IPS-20b (cell line): ENCODE results near the gene ENAH.

Experiments used
- H3K27ac ChIP-seq: one replicate; pipeline ENCODE4 v1.5.1; 2013; ENCODE audit warnings: low read length
- H3K27me3 ChIP-seq: 2 replicates; pipeline ENCODE4 v1.6.1; 2013; ENCODE audit warnings: mild to moderate bottlenecking, low read length, inconsistent platforms; ENCODE audit not compliant: insufficient read depth
- H3K36me3 ChIP-seq: 2 replicates; pipeline ENCODE4 v1.6.1; 2013; ENCODE audit warnings: low read depth, mild to moderate bottlenecking, inconsistent platforms, low read length, moderate library complexity; ENCODE audit not compliant: insufficient read depth
- H3K4me1 ChIP-seq: 2 replicates; pipeline ENCODE4 v1.6.1; 2013; ENCODE audit warnings: mild to moderate bottlenecking, control low read depth, inconsistent platforms, low read length, moderate library complexity; ENCODE audit not compliant: insufficient read depth
- H3K4me3 ChIP-seq: 2 replicates; pipeline ENCODE4 v1.5.1; 2013; ENCODE audit warnings: mild to moderate bottlenecking, low read length, inconsistent platforms
- H3K9ac ChIP-seq: 2 replicates; pipeline ENCODE4 v1.6.1; 2013; ENCODE audit warnings: low read depth, mild to moderate bottlenecking, inconsistent platforms, low read length, moderate library complexity
- H3K9me3 ChIP-seq: 2 replicates; pipeline ENCODE4 v1.6.1; 2013; ENCODE audit warnings: mild to moderate bottlenecking, low read depth, low read length, inconsistent platforms; ENCODE audit not compliant: insufficient read depth

Gene ENAH

GRCh38 chr1:225461533-225462428, 191.1 kb downstream of the ENAH start:
- H3K27me3 ChIP-seq = no peaks in the 10 kb centered on the region
- peaks cover 17% of the 10 kb centered on the region for H3K4me1 ChIP-seq
- H3K36me3 ChIP-seq = no peaks in the 10 kb centered on the region
- H3K9me3 ChIP-seq = no peaks in the 10 kb centered on the region
- H3K27ac ChIP-seq = no peak overlapping the region
- H3K9ac ChIP-seq = no peak overlapping the region
- no peak overlapping the region for H3K4me3 ChIP-seq

- no peak overlapping the region for H3K27ac ChIP-seq
Observed at GRCh38 chr1:225460737-225461532, 192.0 kb downstream of the ENAH start.

DNA sequence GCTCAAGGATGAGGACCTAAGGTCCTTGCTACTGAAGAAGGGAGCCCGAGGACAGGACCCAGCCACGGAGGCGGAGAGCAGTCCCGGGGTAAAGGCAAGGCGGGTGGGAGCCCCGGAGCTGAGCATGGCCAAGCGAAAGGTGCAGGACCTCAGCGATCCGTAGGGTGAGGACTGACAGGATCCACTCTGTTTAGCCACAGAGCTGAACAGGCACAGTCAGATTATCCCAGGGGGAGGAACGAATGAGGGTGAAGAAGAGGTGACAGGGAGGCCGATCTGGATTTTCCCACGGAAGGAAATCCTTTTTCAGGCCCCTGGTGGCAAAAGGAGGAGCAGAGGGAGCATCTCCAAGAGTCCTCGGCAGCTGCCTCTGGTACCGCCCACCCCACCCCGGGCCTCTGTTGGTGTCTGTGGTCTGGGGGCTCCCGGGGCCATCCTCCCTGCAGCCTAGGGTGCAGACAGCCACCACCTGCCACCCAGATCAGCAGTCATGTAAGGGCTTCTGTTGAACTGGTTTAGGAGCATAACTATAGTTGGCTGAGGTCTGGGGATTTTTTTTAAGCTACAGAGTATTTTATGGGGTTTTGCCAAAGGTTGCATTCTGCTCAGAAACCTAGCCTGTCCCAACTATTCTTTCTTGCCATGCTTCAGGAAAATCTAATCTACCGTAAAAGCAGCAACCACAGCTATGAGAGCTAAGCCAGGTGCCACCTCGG, 192.7 kb downstream of the ENAH start:
- Histone ChIP-seq H3K9ac (no peak overlapping the region), H3K27ac (no peak overlapping the region), H3K4me3 (no peak overlapping the region), H3K36me3 (no peaks in the 10 kb centered on the region), H3K9me3 (no peaks in the 10 kb centered on the region), H3K27me3 (no peaks in the 10 kb centered on the region), H3K4me1 (peaks cover 13% of the 10 kb centered on the region)

More at GRCh38 chr1:225460737-225461532, 192.0 kb downstream of the ENAH start:
- no peaks in the 10 kb centered on the region for H3K36me3 ChIP-seq
- no peak overlapping the region for H3K9ac ChIP-seq
- H3K4me1 ChIP-seq = peaks cover 17% of the 10 kb centered on the region
- no peaks in the 10 kb centered on the region for H3K9me3 ChIP-seq
- H3K4me3 ChIP-seq = no peak overlapping the region
- H3K27me3 ChIP-seq = no peaks in the 10 kb centered on the region

- H3K4me3 ChIP-seq = no peak overlapping the region
- no peaks in the 10 kb centered on the region for H3K36me3 ChIP-seq
- H3K27ac ChIP-seq = no peak overlapping the region
- no peaks in the 10 kb centered on the region for H3K27me3 ChIP-seq
- H3K9me3 ChIP-seq = no peaks in the 10 kb centered on the region
- no peak overlapping the region for H3K9ac ChIP-seq
- H3K4me1 ChIP-seq = peaks cover 5% of the 10 kb centered on the region
Observed at GRCh38 chr1:225458222-225458631, 194.7 kb downstream of the ENAH start.

DNA sequence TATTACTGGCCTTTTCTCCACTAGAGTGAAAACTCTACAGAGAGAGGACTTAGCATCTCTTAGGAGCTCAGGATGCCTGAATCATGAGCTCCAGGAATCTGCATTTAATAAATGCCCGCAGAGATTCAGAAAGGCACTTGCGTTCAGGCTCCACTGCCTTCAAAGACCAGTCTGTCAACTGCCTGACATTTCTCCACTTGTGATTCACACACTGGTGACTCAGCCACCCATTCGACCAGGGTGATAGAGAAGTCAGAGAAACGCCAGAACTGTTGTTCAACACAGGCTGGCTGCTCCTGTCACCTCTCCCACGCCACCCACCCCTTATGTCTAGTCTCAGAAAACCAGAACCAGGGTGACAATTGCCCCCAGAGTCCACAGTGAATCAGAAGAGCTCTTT, 198.2 kb downstream of the ENAH start:
- Histone ChIP-seq H3K27me3 (no peaks in the 10 kb centered on the region), H3K27ac (no peak overlapping the region), H3K4me3 (no peak overlapping the region), H3K4me1 (no peaks in the 10 kb centered on the region; the same call in 1 of the 2 replicates), H3K9ac (no peak overlapping the region), H3K9me3 (no peaks in the 10 kb centered on the region), H3K36me3 (no peaks in the 10 kb centered on the region)

DNA sequence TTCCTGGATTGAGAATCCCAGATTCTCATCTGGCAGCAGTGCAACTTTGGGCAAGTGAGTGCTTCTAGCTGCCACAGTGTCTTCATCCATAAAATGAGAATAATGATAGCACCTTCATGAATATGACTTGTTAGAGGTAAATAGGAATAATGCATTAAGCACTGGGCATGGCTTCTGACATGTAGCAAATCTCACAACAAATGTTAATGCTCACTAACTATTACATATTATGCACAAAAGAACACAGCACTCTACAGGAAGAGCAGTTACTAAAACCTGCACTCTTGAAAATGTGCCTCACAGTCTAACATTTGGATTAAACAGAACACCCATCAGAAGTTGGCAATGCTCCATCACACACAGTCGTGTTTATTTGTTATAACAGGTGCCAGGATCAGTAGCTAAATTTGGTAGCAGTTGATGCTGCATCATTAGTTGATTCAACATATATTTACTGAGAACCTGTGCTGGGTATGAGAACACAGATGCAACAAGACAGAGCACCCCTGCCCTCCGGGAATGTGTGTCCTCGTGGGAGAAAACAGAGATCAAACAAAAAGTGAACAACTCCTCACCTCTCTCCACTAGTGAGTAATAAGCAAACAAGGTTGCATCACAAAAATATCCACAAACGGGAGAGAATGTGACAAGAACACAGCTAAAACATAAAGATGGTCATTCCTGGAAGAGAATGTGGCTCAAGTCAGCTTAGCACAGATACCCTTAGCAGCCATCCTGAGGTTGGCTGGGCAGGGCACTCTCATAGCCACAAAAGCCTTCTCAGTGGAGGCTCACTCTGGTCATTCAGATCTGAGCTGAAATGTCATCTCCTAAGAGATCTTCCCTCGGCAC, 198.9 kb downstream of the ENAH start:
- no peak overlapping the region for H3K9ac ChIP-seq
- no peaks in the 10 kb centered on the region; the same call in 1 of the 2 replicates for H3K4me1 ChIP-seq
- H3K27ac ChIP-seq = no peak overlapping the region
- no peaks in the 10 kb centered on the region for H3K36me3 ChIP-seq
- H3K4me3 ChIP-seq = no peak overlapping the region
- no peaks in the 10 kb centered on the region for H3K27me3 ChIP-seq
- H3K9me3 ChIP-seq = no peaks in the 10 kb centered on the region

DNA sequence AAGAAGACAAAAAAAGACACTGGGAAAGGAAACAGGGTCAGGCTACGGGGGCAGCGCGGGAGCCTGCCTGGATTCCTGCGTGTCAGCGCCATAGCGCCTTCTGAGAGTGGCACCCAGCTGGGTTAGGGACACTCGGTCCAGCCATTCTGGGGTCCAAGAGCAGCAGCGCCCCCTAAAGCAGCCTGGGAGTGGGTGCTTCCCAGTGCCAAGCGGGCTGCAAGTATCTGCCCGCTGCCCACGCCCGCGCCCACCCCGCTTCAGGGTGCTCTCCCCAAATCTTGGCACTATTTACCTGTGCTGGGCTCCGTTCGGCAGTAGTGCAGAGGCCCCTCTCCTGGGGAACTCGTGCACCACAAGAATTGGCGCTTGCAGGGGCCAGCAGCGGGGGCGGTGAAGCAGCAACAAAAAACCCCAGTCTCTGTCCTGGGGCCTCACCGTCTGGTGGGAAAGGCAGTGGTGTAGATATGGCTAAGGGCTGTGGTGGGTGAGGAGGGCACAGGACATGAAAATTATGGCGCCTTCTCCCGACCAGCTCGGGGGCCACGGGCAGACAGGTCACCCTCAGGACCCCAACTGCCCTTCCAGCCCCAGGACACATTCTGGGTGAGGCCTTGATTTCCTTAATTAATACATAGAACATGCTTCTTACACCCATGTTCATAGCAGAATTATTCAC, 200.9 kb downstream of the ENAH start:
- H3K4me3 ChIP-seq = no peak overlapping the region
- no peak overlapping the region for H3K9ac ChIP-seq
- no peaks in the 10 kb centered on the region for H3K9me3 ChIP-seq
- no peaks in the 10 kb centered on the region for H3K36me3 ChIP-seq
- peaks cover 5% of the 10 kb centered on the region; the same call in 1 of the 2 replicates for H3K27me3 ChIP-seq
- no peak overlapping the region for H3K27ac ChIP-seq
- peaks cover 7% of the 10 kb centered on the region for H3K4me1 ChIP-seq

- Histone ChIP-seq H3K4me1 (peaks cover 13% of the 10 kb centered on the region), H3K9ac (no peak overlapping the region), H3K27me3 (peaks cover 5% of the 10 kb centered on the region; the same call in 1 of the 2 replicates), H3K36me3 (no peaks in the 10 kb centered on the region), H3K9me3 (no peaks in the 10 kb centered on the region), H3K4me3 (no peak overlapping the region), H3K27ac (no peak overlapping the region)
Observed at GRCh38 chr1:225451340-225451739, 201.6 kb downstream of the ENAH start.

GRCh38 chr1:225450491-225451191, 202.3 kb downstream of the ENAH start:
- no peaks in the 10 kb centered on the region for H3K36me3 ChIP-seq

DNA sequence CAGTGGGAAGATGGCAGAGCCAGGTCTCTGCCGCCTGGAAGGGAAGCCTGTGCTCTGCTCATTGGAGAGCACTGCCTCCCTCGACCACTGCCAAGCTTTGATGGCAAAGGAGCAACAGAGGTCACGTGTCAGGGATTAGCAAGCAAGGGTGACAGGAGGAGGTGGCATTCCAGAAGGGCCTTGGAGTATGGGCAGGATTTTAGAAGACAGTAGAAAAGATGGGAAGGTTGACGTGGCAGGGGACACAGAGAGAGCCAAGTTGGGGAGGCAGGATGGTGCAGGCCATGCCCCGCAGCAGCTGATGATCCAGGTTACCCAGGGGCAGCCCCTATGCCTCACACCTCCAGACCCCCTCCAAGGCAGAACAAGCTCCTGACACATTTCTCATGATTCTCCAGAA, 203.1 kb downstream of the ENAH start:
- Histone ChIP-seq H3K9ac (no peak overlapping the region), H3K9me3 (no peaks in the 10 kb centered on the region), H3K27me3 (peaks cover 5% of the 10 kb centered on the region; the same call in 1 of the 2 replicates), H3K27ac (no peak overlapping the region), H3K4me1 (peaks cover 23% of the 10 kb centered on the region), H3K4me3 (no peak overlapping the region), H3K36me3 (no peaks in the 10 kb centered on the region)

More at GRCh38 chr1:225450491-225451191, 202.3 kb downstream of the ENAH start:
- H3K27me3 ChIP-seq = peaks cover 5% of the 10 kb centered on the region; the same call in 1 of the 2 replicates
- H3K4me1 ChIP-seq = peaks cover 20% of the 10 kb centered on the region
- no peak overlapping the region for H3K9ac ChIP-seq
- no peak overlapping the region for H3K27ac ChIP-seq
- H3K4me3 ChIP-seq = no peak overlapping the region
- no peaks in the 10 kb centered on the region for H3K9me3 ChIP-seq
